Endothelial cell of umbilical vein (primary cell): ENCODE results near the gene ZDHHC11B. TPM values are rescaled to one million over a fixed set of nuclear protein-coding genes. Genes with fewer than 3 reads are reported as not detected.
"Not testable (repeated sequence)": the region's sequence is repeated elsewhere in the genome, so short reads cannot be mapped to it uniquely, and the experiment has no call there.

Experiments
- BruUV-seq: library from RNA; stranded (reverse); fragments of 400-500 nt; replicated peaks from 2 replicates; lab custom pipeline; 2021; lab: Mats Ljungman, UMichigan
- CTCF ChIA-PET: fragments of 300-600, 350-600 bp; sonication (Branson Sonifier 250); formaldehyde crosslinking; loops from one replicate; lab custom pipeline; 2021; ENCODE audit warnings: antibody characterized with exemption, inconsistent platforms; lab: Charles Lee
- POLR2A ChIA-PET: fragments of 300-600, 350-600 bp; sonication (Branson Sonifier 250); formaldehyde crosslinking; loops from one replicate; lab custom pipeline; 2021; ENCODE audit warnings: antibody characterized with exemption, inconsistent platforms; lab: Charles Lee
- DNase-seq: peaks from one replicate; pipeline ENCODE4 v3.0.0-alpha.2; 2011; ENCODE audit warnings: low read depth, low spot score
- FAIRE-seq: peaks from 2 replicates; lab custom pipeline; 2011; peaks lifted over from hg19 to GRCh38; lab: Jason Lieb, UNC
- H2AFZ ChIP-seq: 2 replicates; pipeline ENCODE4 v1.6.0; 2012; ENCODE audit warnings: low read depth, low read length, control low read depth, inconsistent platforms
- H3K27ac ChIP-seq: 2 replicates; pipeline ENCODE4 v1.5.1; 2011; ENCODE audit warnings: low read depth, mild to moderate bottlenecking, control low read depth, low read length, moderate library complexity; ENCODE audit not compliant: insufficient read depth
- H3K27me3 ChIP-seq, 2 experiments: 2 replicates each; pipeline versions ENCODE4 v1.6.0 to v1.6.1; 2011; ENCODE audit warnings: low read length in 2 of 2, mixed read lengths in 1 of 2; ENCODE audit not compliant: control insufficient read depth in 2 of 2, insufficient read depth in 2 of 2
- H3K36me3 ChIP-seq, 2 experiments: 2 replicates in 1 of 2; 3 replicates in 1 of 2; pipeline ENCODE4 v1.5.1; 2011; ENCODE audit warnings: low read length in 2 of 2, mild to moderate bottlenecking in 1 of 2, moderate library complexity in 1 of 2; ENCODE audit not compliant: control insufficient read depth in 2 of 2, insufficient read depth in 2 of 2; ENCODE audit errors: extremely low read depth in 1 of 2
- H3K4me1 ChIP-seq: 3 replicates; pipeline ENCODE4 v1.5.1; 2011; ENCODE audit warnings: mild to moderate bottlenecking, low read length; ENCODE audit not compliant: control insufficient read depth, insufficient read depth; ENCODE audit errors: extremely low read depth
- H3K4me2 ChIP-seq: 2 replicates; pipeline ENCODE4 v1.6.1; 2011; ENCODE audit warnings: low read length, control low read depth, mixed read lengths; ENCODE audit not compliant: insufficient read depth
- H3K4me3 ChIP-seq, 3 experiments: fragments of 200-600 bp in 1 of 3; sonication (generic), shearing (Covaris generic) in 1 of 3; replicated peaks in 1 of 3; 2 replicates each; pipeline ENCODE4 v1.5.1; 2011 to 2016; ENCODE audit warnings: control low read depth in 3 of 3, low read length in 3 of 3, mild to moderate bottlenecking in 2 of 3, inconsistent platforms in 1 of 3, low read depth in 1 of 3, moderate library complexity in 1 of 3; ENCODE audit not compliant: insufficient read depth in 1 of 3
- H3K79me2 ChIP-seq: 2 replicates; pipeline ENCODE4 v1.6.0; 2012; ENCODE audit warnings: low read length, inconsistent platforms; ENCODE audit not compliant: control insufficient read depth, insufficient read depth
- H3K9ac ChIP-seq: replicated peaks from 2 replicates; pipeline ENCODE3; 2011; ENCODE audit warnings: low read length, control low read depth; ENCODE audit not compliant: insufficient read depth; ENCODE audit errors: extremely low read depth
- H3K9me1 ChIP-seq: replicated peaks from 3 replicates; pipeline ENCODE4 v1.6.0; 2011; ENCODE audit warnings: mild to moderate bottlenecking, low read length; ENCODE audit not compliant: control insufficient read depth, insufficient read depth; ENCODE audit errors: extremely low read depth
- H3K9me3 ChIP-seq: replicated peaks from 2 replicates; pipeline ENCODE4 v1.5.1; 2012; ENCODE audit warnings: low read length, inconsistent platforms; ENCODE audit not compliant: control insufficient read depth, insufficient read depth
- H4K20me1 ChIP-seq: replicated peaks from 2 replicates; pipeline ENCODE3; 2011; ENCODE audit warnings: mild to moderate bottlenecking, low read length; ENCODE audit not compliant: control insufficient read depth, insufficient read depth; ENCODE audit errors: extremely low read depth
- dilution Hi-C: fragments of 300-500 bp; cut with MboI; formaldehyde crosslinking; loops from one replicate; pipeline ENCODE4 v1.15.0; 2019; ENCODE audit warnings: low sequenced_read_pairs; ENCODE audit not compliant: extremely low pct_ligation_motif_present
- intact Hi-C: fragments of 100-400 bp; cut with micrococcal nuclease; formaldehyde crosslinking; loops from one replicate; pipeline ENCODE4 v1.10.0; 2022
- polyA plus RNA-seq, 4 experiments: library from polyadenylated mRNA; depleted of rRNA in 3 of 4; stranded (reverse) in 3 of 4; unstranded in 1 of 4; fragments of >200 nt; gene quantifications; 2 replicates each; pipeline versions ENCODE4 v1.2.1 to v1.2.3, GENCODE V29; 2011 to 2012; ENCODE audit warnings: missing spikeins in 1 of 4
- total RNA-seq: library from RNA; stranded (reverse); gene quantifications from 2 replicates; pipeline ENCODE4 v1.2.3, GENCODE V29; 2021

Gene ZDHHC11B
- total and polyA plus RNA-seq, 2 donors (not counting 3 experiments of a cell fraction or from before 2014, with no cell fraction given) = not detected

- dilution Hi-C loops, H3K27ac ChIP-seq, H4K20me1 ChIP-seq, FAIRE-seq, POLR2A ChIA-PET, intact Hi-C loops, CTCF ChIA-PET, H3K4me2 ChIP-seq, H3K36me3 ChIP-seq, H3K27me3 ChIP-seq, H3K9me3 ChIP-seq, H3K79me2 ChIP-seq, H2AFZ ChIP-seq, H3K9ac ChIP-seq, H3K4me3 ChIP-seq, DNase-seq, H3K4me1 ChIP-seq, H3K9me1 ChIP-seq, BruUV-seq: not testable (repeated sequence)
These were observed 55.3 kb downstream of the ZDHHC11B start for GRCh38 chr5:729225-729624.

GRCh38 chr5:727087-727486 lies 57.4 kb downstream of the ZDHHC11B start:
- CTCF ChIA-PET, H3K79me2 ChIP-seq, H3K27ac ChIP-seq, DNase-seq, POLR2A ChIA-PET, H3K4me3 ChIP-seq, intact Hi-C loops, H3K9me3 ChIP-seq, H3K9ac ChIP-seq, H2AFZ ChIP-seq, H3K36me3 ChIP-seq, H3K9me1 ChIP-seq, H4K20me1 ChIP-seq, FAIRE-seq, dilution Hi-C loops, H3K27me3 ChIP-seq, BruUV-seq, H3K4me1 ChIP-seq, H3K4me2 ChIP-seq: not testable (repeated sequence)

GRCh38 chr5:723865-724264 lies 60.7 kb downstream of the ZDHHC11B start:
- not testable (repeated sequence) for FAIRE-seq

GRCh38 chr5:723309-723708 lies 61.2 kb downstream of the ZDHHC11B start:
- H3K79me2 ChIP-seq, H3K9me1 ChIP-seq, H3K27ac ChIP-seq, H4K20me1 ChIP-seq, dilution Hi-C loops, POLR2A ChIA-PET, DNase-seq, FAIRE-seq, H3K9me3 ChIP-seq, intact Hi-C loops, CTCF ChIA-PET, H3K4me3 ChIP-seq, H3K4me2 ChIP-seq, H3K36me3 ChIP-seq, H3K27me3 ChIP-seq, BruUV-seq, H3K9ac ChIP-seq, H2AFZ ChIP-seq, H3K4me1 ChIP-seq: not testable (repeated sequence)

More at GRCh38 chr5:723865-724264, 60.7 kb downstream of the ZDHHC11B start:
- H3K4me3 ChIP-seq, H3K9ac ChIP-seq, H3K9me3 ChIP-seq, CTCF ChIA-PET, H3K27ac ChIP-seq, H3K9me1 ChIP-seq, BruUV-seq, dilution Hi-C loops, H4K20me1 ChIP-seq, H3K36me3 ChIP-seq, H3K4me1 ChIP-seq, POLR2A ChIA-PET, H3K4me2 ChIP-seq, H3K27me3 ChIP-seq, DNase-seq, H3K79me2 ChIP-seq, H2AFZ ChIP-seq, intact Hi-C loops: not testable (repeated sequence)
